Suprapubic skin (tissue), 4 donors: ENCODE results near the gene MCM7.

ENCODE experiments used
- EP300 ChIP-seq: sonication (generic); formaldehyde crosslinking; IDR thresholded peaks from one replicate; pipeline ENCODE4 v1.6.1; 2017; ENCODE audit warnings: antibody characterized with exemption
- POLR2A ChIP-seq, 2 donors: fragments of 450-650 bp; IDR thresholded peaks; one replicate each; pipeline ENCODE4 v1.6.1; 2017; ENCODE audit warnings: antibody characterized with exemption in 2 of 2, mild to moderate bottlenecking in 2 of 2, moderate library complexity in 2 of 2
- POLR2AphosphoS5 ChIP-seq, 3 donors: sonication (generic); formaldehyde crosslinking; IDR thresholded peaks; one replicate each; pipeline ENCODE4 v1.6.1; 2017; ENCODE audit warnings: antibody characterized with exemption in 3 of 3
- TF ChIP-seq, protein P1 (sequence below), 2 donors: fragments of 200-600 bp in 1 of 2; fragments of 450-650 bp in 1 of 2; sonication (generic) in 1 of 2; IDR thresholded peaks; one replicate each; pipeline ENCODE4 v1.5.1; 2016 to 2019; ENCODE audit warnings: antibody characterized with exemption in 2 of 2, mild to moderate bottlenecking in 1 of 2, moderate library complexity in 1 of 2

DNA sequence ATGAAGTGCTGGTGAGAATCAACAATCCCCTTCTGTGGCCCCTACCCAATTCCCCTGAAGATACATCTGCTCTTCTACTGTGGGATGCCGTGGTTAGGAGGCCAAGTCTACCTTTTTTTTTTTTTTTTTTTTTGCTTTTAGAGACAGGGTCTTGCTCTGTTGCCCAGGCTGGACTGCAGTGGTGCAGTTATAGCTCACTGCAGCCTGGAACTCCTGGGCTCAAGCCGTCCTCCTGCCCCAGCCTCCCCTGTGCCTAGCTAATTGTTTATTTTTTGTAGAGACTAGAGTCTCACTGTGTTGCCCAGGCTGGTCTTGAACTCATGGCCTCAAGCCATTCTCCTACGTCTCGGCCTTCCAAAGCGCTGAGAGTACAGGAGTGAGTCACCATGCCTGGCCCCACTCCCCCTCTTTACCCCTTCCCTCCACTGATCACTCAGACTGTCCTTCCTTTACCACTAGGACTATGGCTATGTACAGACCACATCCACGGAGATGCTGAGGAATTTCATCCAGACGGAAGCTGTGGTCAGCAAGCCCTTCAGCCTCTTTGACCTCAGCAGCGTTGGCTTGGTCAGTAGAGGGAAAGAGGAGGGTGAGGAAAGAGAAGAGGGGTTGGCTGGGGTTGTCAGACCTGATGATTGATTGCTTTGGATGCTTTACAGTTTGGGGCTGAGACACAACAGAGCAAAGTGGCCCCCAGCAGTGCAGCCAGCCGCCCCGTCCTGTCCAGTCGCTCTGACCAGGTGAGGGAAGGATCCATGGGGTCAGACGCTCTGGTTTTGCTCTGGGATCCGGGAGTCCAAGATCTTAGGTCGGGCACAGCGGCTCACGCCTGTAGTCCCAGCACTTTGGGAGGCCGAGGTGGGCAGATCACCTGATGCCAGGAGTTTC is 2.0 kb upstream of the MCM7 start:
- TF ChIP-seq, protein P1, sequence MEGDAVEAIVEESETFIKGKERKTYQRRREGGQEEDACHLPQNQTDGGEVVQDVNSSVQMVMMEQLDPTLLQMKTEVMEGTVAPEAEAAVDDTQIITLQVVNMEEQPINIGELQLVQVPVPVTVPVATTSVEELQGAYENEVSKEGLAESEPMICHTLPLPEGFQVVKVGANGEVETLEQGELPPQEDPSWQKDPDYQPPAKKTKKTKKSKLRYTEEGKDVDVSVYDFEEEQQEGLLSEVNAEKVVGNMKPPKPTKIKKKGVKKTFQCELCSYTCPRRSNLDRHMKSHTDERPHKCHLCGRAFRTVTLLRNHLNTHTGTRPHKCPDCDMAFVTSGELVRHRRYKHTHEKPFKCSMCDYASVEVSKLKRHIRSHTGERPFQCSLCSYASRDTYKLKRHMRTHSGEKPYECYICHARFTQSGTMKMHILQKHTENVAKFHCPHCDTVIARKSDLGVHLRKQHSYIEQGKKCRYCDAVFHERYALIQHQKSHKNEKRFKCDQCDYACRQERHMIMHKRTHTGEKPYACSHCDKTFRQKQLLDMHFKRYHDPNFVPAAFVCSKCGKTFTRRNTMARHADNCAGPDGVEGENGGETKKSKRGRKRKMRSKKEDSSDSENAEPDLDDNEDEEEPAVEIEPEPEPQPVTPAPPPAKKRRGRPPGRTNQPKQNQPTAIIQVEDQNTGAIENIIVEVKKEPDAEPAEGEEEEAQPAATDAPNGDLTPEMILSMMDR (IDR thresholded peaks at IDR 0.05) = no peak
- TF ChIP-seq POLR2A (IDR thresholded peaks at IDR 0.05) = no peak
- TF ChIP-seq EP300 = no peak
- TF ChIP-seq POLR2AphosphoS5 (IDR thresholded peaks at IDR 0.05) = no peak
